Peyer's patch (tissue), 4 donors: ENCODE results near the gene ELMOD3. TPM values are rescaled to one million over a fixed set of nuclear protein-coding genes. Genes with fewer than 3 reads are reported as not detected.
"Not testable (repeated sequence)": the region's sequence is repeated elsewhere in the genome, so short reads cannot be mapped to it uniquely, and the experiment has no call there.

ENCODE experiments used
- DNase-seq, 3 donors: peaks; one replicate each; pipeline ENCODE4 v3.0.0-alpha.2; 2017 to 2019
- H3K27ac ChIP-seq, 4 donors: fragments of 200-600 bp; sonication (generic); one replicate each; pipeline ENCODE4 v1.5.1; 2016 to 2019
- H3K27me3 ChIP-seq, 2 donors: fragments of 200-600 bp; sonication (generic); one replicate each; pipeline ENCODE4 v1.5.1; 2019
- H3K36me3 ChIP-seq, 3 donors: fragments of 200-600 bp; sonication (generic); one replicate each; pipeline ENCODE4 v1.5.1; 2016 to 2019
- H3K4me1 ChIP-seq, 4 donors: fragments of 200-600 bp; sonication (generic); one replicate each; pipeline ENCODE4 v1.5.1; 2016 to 2019
- H3K4me3 ChIP-seq, 4 donors: fragments of 200-600 bp; sonication (generic); 1 replicate in 3 of 4; 2 replicates in 1 of 4; pipeline ENCODE4 v1.5.1; 2016 to 2019; ENCODE audit warnings: mild to moderate bottlenecking in 1 of 4
- H3K9me3 ChIP-seq, 4 donors: fragments of 200-600 bp; sonication (generic); one replicate each; pipeline ENCODE4 v1.5.1; 2016 to 2019; ENCODE audit warnings: mild to moderate bottlenecking in 1 of 4
- CTCF ChIP-seq, 6 experiments: fragments of 450-650 bp in 4 of 6; fragments of 200-600 bp in 2 of 6; sonication (generic) in 1 of 6; IDR thresholded peaks; one replicate each; pipeline ENCODE4 v1.5.1; 2017 to 2019; ENCODE audit warnings: antibody characterized with exemption in 6 of 6, mild to moderate bottlenecking in 3 of 6, moderate library complexity in 1 of 6
- POLR2A ChIP-seq, 2 donors: fragments of 450-650 bp; IDR thresholded peaks; one replicate each; pipeline ENCODE4 v1.5.1; 2017; ENCODE audit warnings: antibody characterized with exemption in 2 of 2, mild to moderate bottlenecking in 2 of 2, moderate library complexity in 2 of 2
- small RNA-seq, 2 donors: library from RNA; depleted of rRNA; stranded (forward); fragments of <200 nt; gene quantifications; one replicate each; pipeline ENCODE3, GENCODE V24; 2016
- total RNA-seq, 4 donors: library from RNA; depleted of rRNA; stranded (reverse); fragments of >200 nt; gene quantifications; one replicate each; pipeline ENCODE4 v1.1.0, GENCODE V29; 2016

The ELMOD3 gene
- total RNA-seq, 4 donors from 2014 or later: 28.1 to 49.4 (median 45.8) TPM

GRCh38 chr2:85438201-85439024 lies 83.8 kb downstream of the ELMOD3 start:
- no peak for DNase-seq
- no peaks in the 10 kb centered on the region for H3K27me3 ChIP-seq
- peak overlapping the region; percentile 86 to 96 (median 94) for H3K27ac ChIP-seq
- no peaks in the 10 kb centered on the region for H3K36me3 ChIP-seq
- H3K4me1 ChIP-seq: peaks cover 10 to 41% (median 18%) of the 10 kb centered on the region in 4 donors
- TF ChIP-seq CTCF (IDR thresholded peaks at IDR 0.05) (no peak), POLR2A (IDR thresholded peaks at IDR 0.05) (no peak)
- H3K4me3 ChIP-seq: peak overlapping the region; percentile 51 to 58 (median 56)
- no peaks in the 10 kb centered on the region for H3K9me3 ChIP-seq

GRCh38 chr2:85439025-85439472 lies 84.5 kb downstream of the ELMOD3 start:
- DNase-seq: no peak
- H3K9me3 ChIP-seq: no peaks in the 10 kb centered on the region
- no peaks in the 10 kb centered on the region for H3K27me3 ChIP-seq
- H3K4me3 ChIP-seq: no peak overlapping the region
- TF ChIP-seq POLR2A (IDR thresholded peaks at IDR 0.05) (no peak), CTCF (IDR thresholded peaks at IDR 0.05) (no peak)
- H3K4me1 ChIP-seq: peaks cover 10 to 37% (median 17%) of the 10 kb centered on the region in 4 donors
- H3K36me3 ChIP-seq: no peaks in the 10 kb centered on the region
- peak overlapping the region; percentile 86 to 96 (median 94) for H3K27ac ChIP-seq

- peak overlapping the region in 1 of 4 donors; percentile 86 for H3K27ac ChIP-seq
These were observed 85.0 kb downstream of the ELMOD3 start for GRCh38 chr2:85439569-85439968.

GRCh38 chr2:85439986-85440385 lies 85.4 kb downstream of the ELMOD3 start:
- no peak for DNase-seq
- TF ChIP-seq POLR2A (IDR thresholded peaks at IDR 0.05) (no peak), CTCF (IDR thresholded peaks at IDR 0.05) (no peak)
- Histone ChIP-seq H3K27ac (no peak overlapping the region), H3K4me3 (no peak overlapping the region), H3K27me3 (no peaks in the 10 kb centered on the region), H3K36me3 (no peaks in the 10 kb centered on the region), H3K9me3 (no peaks in the 10 kb centered on the region), H3K4me1 (peaks cover 10 to 29% (median 16%) of the 10 kb centered on the region in 4 donors)

More at GRCh38 chr2:85439569-85439968, 85.0 kb downstream of the ELMOD3 start:
- H3K9me3 ChIP-seq, DNase-seq, H3K4me3 ChIP-seq, H3K27me3 ChIP-seq, H3K36me3 ChIP-seq: not testable (repeated sequence)
- H3K4me1 ChIP-seq: peaks cover 10 to 32% (median 16%) of the 10 kb centered on the region in 4 donors

- Histone ChIP-seq H3K4me1 (peaks cover 10 to 25% (median 16%) of the 10 kb centered on the region in 4 donors), H3K36me3 (no peaks in the 10 kb centered on the region), H3K4me3 (no peak overlapping the region), H3K9me3 (no peaks in the 10 kb centered on the region), H3K27ac (no peak overlapping the region), H3K27me3 (no peaks in the 10 kb centered on the region)
- TF ChIP-seq CTCF (IDR thresholded peaks at IDR 0.05): no peak
- TF ChIP-seq POLR2A (IDR thresholded peaks at IDR 0.05): no peak
- DNase-seq: no peak
These were observed 86.2 kb downstream of the ELMOD3 start for GRCh38 chr2:85440729-85441128.

Small RNA genes within 50 kb of the gene (small RNA-seq; reads per million reads assigned to genes)
- gene AC062037.1 (0 reads per million in 2 donors), gene AC062037.2 (0 reads per million in 2 donors), gene RF00019 (0 reads per million in 2 donors), gene RN7SL113P (0 reads per million in 2 donors)

Other genes with a start within 250 kb of the ELMOD3 start
- gene TCF7L1, start 221.4 kb upstream of the ELMOD3 start, total RNA-seq: 1 to 10 TPM in 2 of 4 donors, under 1 TPM in 2; 0.35 to 5.8 (median 1.7) TPM
- gene TGOLN2, start 26.8 kb upstream of the ELMOD3 start, total RNA-seq: 100 to 1,000 TPM; 220 to 296 (median 250) TPM
- 100 to 1,000 TPM in 3 of 4 donors, 10 to 100 TPM in 1; 47.0 to 719 (median 473) TPM for gene RETSAT, start 241 bp upstream of the ELMOD3 start, total RNA-seq
- 10 to 100 TPM; 22.4 to 61.9 (median 33.2) TPM for gene CAPG, start 55.6 kb downstream of the ELMOD3 start, total RNA-seq
- 10 to 100 TPM; 12.4 to 38.0 (median 15.2) TPM for gene SH2D6, start 63.9 kb downstream of the ELMOD3 start, total RNA-seq
- 100 to 1,000 TPM; 113 to 189 (median 140) TPM for gene MAT2A, start 184.4 kb downstream of the ELMOD3 start, total RNA-seq
- gene GGCX, start 206.7 kb downstream of the ELMOD3 start, total RNA-seq: 10 to 100 TPM; 21.3 to 38.0 (median 31.1) TPM
- gene VAMP8, start 222.8 kb downstream of the ELMOD3 start, total RNA-seq: 100 to 1,000 TPM in 2 of 4 donors, 10 to 100 TPM in 2; 75.1 to 189 (median 112) TPM
- gene VAMP5, start 229.7 kb downstream of the ELMOD3 start, total RNA-seq: 10 to 100 TPM in 3 of 4 donors, 1 to 10 TPM in 1; 6.5 to 18.2 (median 16.0) TPM
- 100 to 1,000 TPM in 3 of 4 donors, 10 to 100 TPM in 1; 73.4 to 182 (median 134) TPM for gene RNF181, start 241.0 kb downstream of the ELMOD3 start, total RNA-seq
- gene TMEM150A, start 247.9 kb downstream of the ELMOD3 start, total RNA-seq: 10 to 100 TPM in 2 of 4 donors, 1 to 10 TPM in 2; 7.5 to 24.0 (median 15.5) TPM